Spleen (tissue), 7 donors: ENCODE data around the gene TMEM53.

Experiments
- POLR2A ChIP-seq, 3 donors: fragments of 450-650 bp; IDR thresholded peaks; one replicate each; pipeline ENCODE4 v1.5.1; 2017; ENCODE audit warnings: antibody characterized with exemption in 3 of 3, mild to moderate bottlenecking in 1 of 3
- TF ChIP-seq, protein P1 (sequence below), 11 experiments: fragments of 200-600 bp in 7 of 11; fragments of 450-650 bp in 4 of 11; sonication (generic) in 4 of 11; IDR thresholded peaks in 8 of 11; conservative IDR thresholded peaks in 3 of 11; 1 replicate in 7 of 11; 2 replicates in 4 of 11; pipeline versions ENCODE4 v1.4.0 to v1.8.0; 2016 to 2021; ENCODE audit warnings: antibody characterized with exemption in 11 of 11, inconsistent platforms in 4 of 11, mild to moderate bottlenecking in 1 of 11
- donor health status: DM: no; HTN: no; CAD: no; lungs with moderate emphysema.
- donor health status: DM: no; HTN: no; CAD: no.
- donor health status: DM: no; HTN: no; CAD: no.

DNA sequence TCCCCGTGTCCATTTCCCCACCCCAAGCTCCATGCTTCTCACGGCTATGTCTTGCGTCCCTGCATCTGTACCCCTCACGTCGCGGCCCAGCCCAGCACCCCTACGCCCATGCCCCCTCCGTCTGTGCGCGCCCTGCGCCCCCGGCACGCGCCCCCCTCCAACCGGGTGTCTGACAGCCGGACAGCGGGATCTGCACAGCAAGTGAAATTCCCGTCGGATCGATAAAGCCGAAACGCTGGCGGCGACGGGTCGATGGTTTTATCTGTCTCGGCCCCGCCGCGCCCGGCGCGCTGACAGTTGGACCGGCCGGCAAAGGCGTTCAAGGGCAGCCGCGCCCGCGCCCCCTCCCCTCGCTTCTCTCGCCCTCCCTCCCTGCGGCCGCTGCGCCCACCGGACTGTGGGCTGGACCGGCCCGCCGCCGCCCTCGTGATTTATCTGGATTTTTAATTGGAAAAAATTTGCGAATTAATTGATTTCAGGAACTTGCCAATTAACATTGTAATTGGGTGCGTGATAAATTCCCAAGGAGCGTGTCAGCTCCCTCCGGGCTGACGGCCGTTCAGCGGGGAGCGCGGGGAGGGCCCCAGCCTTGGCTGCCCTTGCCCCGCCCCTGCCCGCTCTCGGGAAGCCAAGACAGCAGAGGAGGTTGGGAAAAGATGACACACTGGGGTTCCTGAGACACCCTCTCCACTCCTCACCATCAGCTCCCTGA is 57.1 kb downstream of the TMEM53 start:
- TF ChIP-seq, protein P1, sequence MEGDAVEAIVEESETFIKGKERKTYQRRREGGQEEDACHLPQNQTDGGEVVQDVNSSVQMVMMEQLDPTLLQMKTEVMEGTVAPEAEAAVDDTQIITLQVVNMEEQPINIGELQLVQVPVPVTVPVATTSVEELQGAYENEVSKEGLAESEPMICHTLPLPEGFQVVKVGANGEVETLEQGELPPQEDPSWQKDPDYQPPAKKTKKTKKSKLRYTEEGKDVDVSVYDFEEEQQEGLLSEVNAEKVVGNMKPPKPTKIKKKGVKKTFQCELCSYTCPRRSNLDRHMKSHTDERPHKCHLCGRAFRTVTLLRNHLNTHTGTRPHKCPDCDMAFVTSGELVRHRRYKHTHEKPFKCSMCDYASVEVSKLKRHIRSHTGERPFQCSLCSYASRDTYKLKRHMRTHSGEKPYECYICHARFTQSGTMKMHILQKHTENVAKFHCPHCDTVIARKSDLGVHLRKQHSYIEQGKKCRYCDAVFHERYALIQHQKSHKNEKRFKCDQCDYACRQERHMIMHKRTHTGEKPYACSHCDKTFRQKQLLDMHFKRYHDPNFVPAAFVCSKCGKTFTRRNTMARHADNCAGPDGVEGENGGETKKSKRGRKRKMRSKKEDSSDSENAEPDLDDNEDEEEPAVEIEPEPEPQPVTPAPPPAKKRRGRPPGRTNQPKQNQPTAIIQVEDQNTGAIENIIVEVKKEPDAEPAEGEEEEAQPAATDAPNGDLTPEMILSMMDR (IDR thresholded peaks at IDR 0.05 in 8 of 11, conservative IDR thresholded peaks at IDR 0.05 in 3 of 11), result no peak
- no peak for TF ChIP-seq POLR2A (IDR thresholded peaks at IDR 0.05)
